Breast epithelium (tissue), 3 donors: ENCODE data around the gene SLC25A41.

ENCODE experiments used
- POLR2AphosphoS5 ChIP-seq, 3 donors: sonication (generic); formaldehyde crosslinking; IDR thresholded peaks; one replicate each; pipeline ENCODE4 v1.6.1; 2017; ENCODE audit warnings: antibody characterized with exemption in 3 of 3
- TF ChIP-seq, protein P1 (sequence below), 3 donors: fragments of 450-650 bp; IDR thresholded peaks; one replicate each; pipeline ENCODE4 v1.5.1; 2016 to 2017; ENCODE audit warnings: antibody characterized with exemption in 3 of 3, mild to moderate bottlenecking in 3 of 3, moderate library complexity in 3 of 3

- TF ChIP-seq, protein P1, sequence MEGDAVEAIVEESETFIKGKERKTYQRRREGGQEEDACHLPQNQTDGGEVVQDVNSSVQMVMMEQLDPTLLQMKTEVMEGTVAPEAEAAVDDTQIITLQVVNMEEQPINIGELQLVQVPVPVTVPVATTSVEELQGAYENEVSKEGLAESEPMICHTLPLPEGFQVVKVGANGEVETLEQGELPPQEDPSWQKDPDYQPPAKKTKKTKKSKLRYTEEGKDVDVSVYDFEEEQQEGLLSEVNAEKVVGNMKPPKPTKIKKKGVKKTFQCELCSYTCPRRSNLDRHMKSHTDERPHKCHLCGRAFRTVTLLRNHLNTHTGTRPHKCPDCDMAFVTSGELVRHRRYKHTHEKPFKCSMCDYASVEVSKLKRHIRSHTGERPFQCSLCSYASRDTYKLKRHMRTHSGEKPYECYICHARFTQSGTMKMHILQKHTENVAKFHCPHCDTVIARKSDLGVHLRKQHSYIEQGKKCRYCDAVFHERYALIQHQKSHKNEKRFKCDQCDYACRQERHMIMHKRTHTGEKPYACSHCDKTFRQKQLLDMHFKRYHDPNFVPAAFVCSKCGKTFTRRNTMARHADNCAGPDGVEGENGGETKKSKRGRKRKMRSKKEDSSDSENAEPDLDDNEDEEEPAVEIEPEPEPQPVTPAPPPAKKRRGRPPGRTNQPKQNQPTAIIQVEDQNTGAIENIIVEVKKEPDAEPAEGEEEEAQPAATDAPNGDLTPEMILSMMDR (IDR thresholded peaks at IDR 0.05), result no peak
- no peak for TF ChIP-seq POLR2AphosphoS5 (IDR thresholded peaks at IDR 0.05)
Observed at GRCh38 chr19:6378041-6378440, 55.5 kb downstream of the SLC25A41 start.
